ENCODE data around the gene PSORS1C1. TPM values are rescaled to one million over a fixed set of nuclear protein-coding genes. Genes with fewer than 3 reads are reported as not detected.

The PSORS1C1 gene
- total and polyA plus RNA-seq, 9 donors, result 0.22 to 1.4 (median 0.71) TPM

- Histone ChIP-seq H3K4me1 (ENCODE audit: control insufficient read depth, insufficient read depth, low read length) (peaks cover 8% of the 10 kb centered on the region), H3K36me3 (ENCODE audit: control insufficient read depth, insufficient read depth, low read length) (no peaks in the 10 kb centered on the region), H3K4me3 (ENCODE audit: low read length) (no peak overlapping the region), H3K9me3 (replicated peaks; ENCODE audit: control insufficient read depth, low read depth, low read length) (no peaks in the 10 kb centered on the region), H3K27ac (ENCODE audit: low read length) (no peak overlapping the region), H3K27me3 (ENCODE audit: control insufficient read depth, insufficient read depth, low read length) (no peaks in the 10 kb centered on the region)
- no peak for DNase-seq
- 86% methylated on average over 6 of the region's 12 CpGs for WGBS (ENCODE audit: insufficient coverage)
These were observed 21.7 kb upstream of the PSORS1C1 start for GRCh38 chr6:31092769-31093505.

GRCh38 chr6:31094389-31094881 lies 20.2 kb upstream of the PSORS1C1 start:
- Histone ChIP-seq H3K36me3 (ENCODE audit: control insufficient read depth, insufficient read depth, low read length) (no peaks in the 10 kb centered on the region), H3K4me1 (ENCODE audit: control insufficient read depth, insufficient read depth, low read length) (peaks cover 8% of the 10 kb centered on the region), H3K9me3 (replicated peaks; ENCODE audit: control insufficient read depth, low read depth, low read length) (no peaks in the 10 kb centered on the region), H3K27me3 (ENCODE audit: control insufficient read depth, insufficient read depth, low read length) (no peaks in the 10 kb centered on the region), H3K27ac (ENCODE audit: low read length) (no peak overlapping the region), H3K4me3 (ENCODE audit: low read length) (no peak overlapping the region)
- 51% methylated on average over 2 of the region's 3 CpGs for WGBS (ENCODE audit: insufficient coverage)
- DNase-seq, result no peak

- H3K27me3 ChIP-seq (ENCODE audit: control insufficient read depth, insufficient read depth, low read length), result no peaks in the 10 kb centered on the region
- 85% methylated on average over 1 of the region's 3 CpGs for WGBS (ENCODE audit: insufficient coverage)
- no peaks in the 10 kb centered on the region for H3K9me3 ChIP-seq (replicated peaks; ENCODE audit: control insufficient read depth, low read depth, low read length)
- no peak for DNase-seq
- no peak overlapping the region for H3K4me3 ChIP-seq (ENCODE audit: low read length)
- peaks cover 8% of the 10 kb centered on the region for H3K4me1 ChIP-seq (ENCODE audit: control insufficient read depth, insufficient read depth, low read length)
- no peak overlapping the region for H3K27ac ChIP-seq (ENCODE audit: low read length)
- H3K36me3 ChIP-seq (ENCODE audit: control insufficient read depth, insufficient read depth, low read length), result no peaks in the 10 kb centered on the region
These were observed 18.4 kb upstream of the PSORS1C1 start for GRCh38 chr6:31096215-31096614.

GRCh38 chr6:31096656-31097055 lies 17.9 kb upstream of the PSORS1C1 start:
- H3K4me1 ChIP-seq (ENCODE audit: control insufficient read depth, insufficient read depth, low read length), result peaks cover 8% of the 10 kb centered on the region
- H3K36me3 ChIP-seq (ENCODE audit: control insufficient read depth, insufficient read depth, low read length), result no peaks in the 10 kb centered on the region
- DNase-seq, result no peak
- H3K9me3 ChIP-seq (replicated peaks; ENCODE audit: control insufficient read depth, low read depth, low read length), result no peaks in the 10 kb centered on the region
- no peak overlapping the region for H3K4me3 ChIP-seq (ENCODE audit: low read length)
- H3K27me3 ChIP-seq (ENCODE audit: control insufficient read depth, insufficient read depth, low read length), result no peaks in the 10 kb centered on the region
- 86% methylated on average over 2 of the region's 5 CpGs for WGBS (ENCODE audit: insufficient coverage)
- H3K27ac ChIP-seq (ENCODE audit: low read length), result no peak overlapping the region

GRCh38 chr6:31098449-31098938 lies 16.1 kb upstream of the PSORS1C1 start:
- no peak overlapping the region for H3K27ac ChIP-seq (ENCODE audit: low read length)
- H3K27me3 ChIP-seq (ENCODE audit: control insufficient read depth, insufficient read depth, low read length), result no peaks in the 10 kb centered on the region
- no peak overlapping the region for H3K4me3 ChIP-seq (ENCODE audit: low read length)
- no peaks in the 10 kb centered on the region for H3K36me3 ChIP-seq (ENCODE audit: control insufficient read depth, insufficient read depth, low read length)
- peaks cover 8% of the 10 kb centered on the region for H3K4me1 ChIP-seq (ENCODE audit: control insufficient read depth, insufficient read depth, low read length)
- DNase-seq, result no peak
- H3K9me3 ChIP-seq (replicated peaks; ENCODE audit: control insufficient read depth, low read depth, low read length), result no peaks in the 10 kb centered on the region
- WGBS (ENCODE audit: insufficient coverage), result no CpG with 5 or more reads among the region's 4 CpGs

- Histone ChIP-seq H3K27me3 (ENCODE audit: control insufficient read depth, insufficient read depth, low read length) (peaks cover 2% of the 10 kb centered on the region), H3K9me3 (replicated peaks; ENCODE audit: control insufficient read depth, low read depth, low read length) (no peaks in the 10 kb centered on the region), H3K4me3 (ENCODE audit: low read length) (no peak overlapping the region), H3K27ac (ENCODE audit: low read length) (no peak overlapping the region), H3K36me3 (ENCODE audit: control insufficient read depth, insufficient read depth, low read length) (no peaks in the 10 kb centered on the region), H3K4me1 (ENCODE audit: control insufficient read depth, insufficient read depth, low read length) (no peaks in the 10 kb centered on the region)
- DNase-seq, result no peak
- WGBS (ENCODE audit: insufficient coverage), result 100% methylated on average over 1 of the region's 2 CpGs
These were observed 11.5 kb upstream of the PSORS1C1 start for GRCh38 chr6:31103136-31103535.

GRCh38 chr6:31107052-31107451 lies 7.5 kb upstream of the PSORS1C1 start:
- 66% methylated on average over 3 of the region's 4 CpGs for WGBS (ENCODE audit: insufficient coverage)
- Histone ChIP-seq H3K27me3 (ENCODE audit: control insufficient read depth, insufficient read depth, low read length) (peaks cover 17% of the 10 kb centered on the region), H3K27ac (ENCODE audit: low read length) (no peak overlapping the region), H3K36me3 (ENCODE audit: control insufficient read depth, insufficient read depth, low read length) (no peaks in the 10 kb centered on the region), H3K4me1 (ENCODE audit: control insufficient read depth, insufficient read depth, low read length) (no peaks in the 10 kb centered on the region), H3K9me3 (replicated peaks; ENCODE audit: control insufficient read depth, low read depth, low read length) (no peaks in the 10 kb centered on the region), H3K4me3 (ENCODE audit: low read length) (no peak overlapping the region)
- no peak for DNase-seq

GRCh38 chr6:31110825-31111582 lies 3.6 kb upstream of the PSORS1C1 start:
- Histone ChIP-seq H3K27me3 (ENCODE audit: control insufficient read depth, insufficient read depth, low read length) (peaks cover 20% of the 10 kb centered on the region), H3K4me3 (ENCODE audit: low read length) (no peak overlapping the region), H3K36me3 (ENCODE audit: control insufficient read depth, insufficient read depth, low read length) (no peaks in the 10 kb centered on the region), H3K9me3 (replicated peaks; ENCODE audit: control insufficient read depth, low read depth, low read length) (no peaks in the 10 kb centered on the region), H3K4me1 (ENCODE audit: control insufficient read depth, insufficient read depth, low read length) (peaks cover 19% of the 10 kb centered on the region), H3K27ac (ENCODE audit: low read length) (no peak overlapping the region)
- WGBS (ENCODE audit: insufficient coverage), result 47% methylated on average over 4 of the region's 11 CpGs
- no peak for DNase-seq

- H3K4me1 ChIP-seq (ENCODE audit: control insufficient read depth, insufficient read depth, low read length), result peaks cover 19% of the 10 kb centered on the region
- no peak for DNase-seq
- WGBS (ENCODE audit: insufficient coverage), result 84% methylated on average over 13 of the region's 13 CpGs
- H3K27me3 ChIP-seq (ENCODE audit: control insufficient read depth, insufficient read depth, low read length), result peaks cover 19% of the 10 kb centered on the region
- no peaks in the 10 kb centered on the region for H3K36me3 ChIP-seq (ENCODE audit: control insufficient read depth, insufficient read depth, low read length)
- H3K9me3 ChIP-seq (replicated peaks; ENCODE audit: control insufficient read depth, low read depth, low read length), result no peaks in the 10 kb centered on the region
- no peak overlapping the region for H3K27ac ChIP-seq (ENCODE audit: low read length)
- H3K4me3 ChIP-seq (ENCODE audit: low read length), result no peak overlapping the region
These were observed 2.9 kb upstream of the PSORS1C1 start for GRCh38 chr6:31111712-31112111.

GRCh38 chr6:31112478-31112877 lies 2.1 kb upstream of the PSORS1C1 start, which contains the start of gene C6orf15:
C6orf15 (minus strand) TSS chr6:31112575; CDS start chr6:31112555, 20 bp downstream.
- DNase-seq, result no peak
- Histone ChIP-seq H3K27ac (ENCODE audit: low read length) (no peak within 1 kb of the TSS), H3K9me3 (replicated peaks; ENCODE audit: control insufficient read depth, low read depth, low read length) (no peaks in the 10 kb centered on the region), H3K36me3 (ENCODE audit: control insufficient read depth, insufficient read depth, low read length) (no peaks in the 10 kb centered on the region), H3K4me3 (ENCODE audit: low read length) (no peak within 1 kb of the TSS), H3K27me3 (ENCODE audit: control insufficient read depth, insufficient read depth, low read length) (peaks cover 19% of the 10 kb centered on the region), H3K4me1 (ENCODE audit: control insufficient read depth, insufficient read depth, low read length) (peaks cover 25% of the 10 kb centered on the region)
- WGBS (ENCODE audit: insufficient coverage), result 90% methylated on average over 1 of the region's 5 CpGs
